Measurements from ENCODE around the gene ATG5.

ATG5 gene

DNA sequence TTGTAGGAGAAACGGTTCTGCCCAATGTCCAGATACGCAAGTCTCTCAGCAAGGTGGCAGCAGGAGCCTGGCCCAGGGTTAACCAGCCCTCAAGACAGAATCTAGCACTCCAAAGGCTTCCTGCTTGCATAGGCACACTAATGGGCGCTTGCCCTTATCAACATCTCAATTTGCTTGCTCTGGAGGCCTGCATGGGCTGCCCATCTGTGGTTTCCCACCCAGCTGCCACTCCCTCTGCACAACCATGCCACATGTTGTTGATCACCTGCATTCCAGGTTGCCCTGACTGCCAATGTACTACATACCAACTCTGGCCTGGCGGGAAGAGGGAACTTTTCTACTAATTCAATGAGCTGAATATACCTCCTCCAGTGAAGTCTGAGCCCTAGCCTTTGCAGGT lies 74.6 kb downstream of the ATG5 start:
- peaks cover 9% of the 10 kb centered on the region; the same call in 1 of the 2 replicates for H3K79me2 ChIP-seq (ENCODE audit: insufficient read depth, low read length)
- H3K9ac ChIP-seq (ENCODE audit: low read depth, low read length, poor library complexity, severe bottlenecking): no peak overlapping the region
- H3F3A ChIP-seq (ENCODE audit: low read depth): no peaks in the 10 kb centered on the region
- peaks cover 3% of the 10 kb centered on the region for H4K20me1 ChIP-seq (ENCODE audit: insufficient read depth, low read length, poor library complexity, severe bottlenecking)
- no peak for TF ChIP-seq EZH2phosphoT487 (IDR thresholded peaks at IDR 0.05; ENCODE audit: borderline replicate concordance)
- no peak for TF ChIP-seq CTCF (conservative IDR thresholded peaks at IDR 0.05; ENCODE audit: low read length)
- no peak overlapping the region for H3K4me2 ChIP-seq (ENCODE audit: low read depth, low read length, poor library complexity, severe bottlenecking)
- H3K36me3 ChIP-seq (ENCODE audit: insufficient read depth, low read length): peaks cover 18% of the 10 kb centered on the region; the same call in 1 of the 2 replicates
- H2AFZ ChIP-seq (ENCODE audit: low read length): no peak overlapping the region
- H3K9me3 ChIP-seq (ENCODE audit: insufficient read depth, low read depth, low read length): no peaks in the 10 kb centered on the region
- no peaks in the 10 kb centered on the region for H3K9me2 ChIP-seq (replicated peaks; ENCODE audit: low read depth, low read length)
- no peaks in the 10 kb centered on the region for H3K27me3 ChIP-seq (ENCODE audit: insufficient read depth, low read length, poor library complexity, severe bottlenecking)
- H3K4me1 ChIP-seq (ENCODE audit: insufficient read depth, low read length, poor library complexity, severe bottlenecking): no peaks in the 10 kb centered on the region
- H3K4me3 ChIP-seq (ENCODE audit: low read length, poor library complexity, severe bottlenecking): no peak overlapping the region

- Histone ChIP-seq H3K4me1 (ENCODE audit: insufficient read depth, low read length, poor library complexity, severe bottlenecking) (no peaks in the 10 kb centered on the region), H3K9me2 (replicated peaks; ENCODE audit: low read depth, low read length) (no peaks in the 10 kb centered on the region), H3K4me3 (ENCODE audit: low read length, poor library complexity, severe bottlenecking) (no peak overlapping the region), H3K79me2 (ENCODE audit: insufficient read depth, low read length) (peaks cover 4% of the 10 kb centered on the region; the same call in 1 of the 2 replicates), H3F3A (ENCODE audit: low read depth) (no peaks in the 10 kb centered on the region), H2AFZ (ENCODE audit: low read length) (no peak overlapping the region), H3K9ac (ENCODE audit: low read depth, low read length, poor library complexity, severe bottlenecking) (no peak overlapping the region), H4K20me1 (ENCODE audit: insufficient read depth, low read length, poor library complexity, severe bottlenecking) (no peaks in the 10 kb centered on the region), H3K4me2 (ENCODE audit: low read depth, low read length, poor library complexity, severe bottlenecking) (no peak overlapping the region), H3K9me3 (ENCODE audit: insufficient read depth, low read depth, low read length) (no peaks in the 10 kb centered on the region), H3K36me3 (ENCODE audit: insufficient read depth, low read length) (peaks cover 20% of the 10 kb centered on the region; the same call in 1 of the 2 replicates), H3K27me3 (ENCODE audit: insufficient read depth, low read length, poor library complexity, severe bottlenecking) (no peaks in the 10 kb centered on the region)
- TF ChIP-seq CTCF (conservative IDR thresholded peaks at IDR 0.05; ENCODE audit: low read length) (no peak), EZH2phosphoT487 (IDR thresholded peaks at IDR 0.05; ENCODE audit: borderline replicate concordance) (no peak)
Observed at GRCh38 chr6:106249658-106250057, 75.9 kb downstream of the ATG5 start.

DNA sequence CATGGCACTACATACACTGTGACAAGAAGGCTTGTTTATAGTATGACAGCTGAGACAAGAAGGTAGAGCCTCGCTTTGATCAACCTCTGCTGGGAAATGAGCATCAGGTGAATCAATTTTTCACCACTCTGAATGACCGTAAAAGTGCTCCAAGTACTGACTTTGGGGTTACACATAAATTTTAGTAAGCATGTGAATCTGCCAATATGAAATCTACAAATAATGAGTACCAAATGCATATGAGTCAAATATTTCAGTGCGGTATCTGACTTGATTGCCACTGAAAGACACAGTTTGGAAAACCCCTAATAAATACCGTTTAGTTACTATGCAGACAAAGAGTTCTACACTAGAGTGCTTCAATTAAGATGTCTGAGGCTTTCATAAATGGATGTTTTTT lies 77.8 kb downstream of the ATG5 start:
- no peaks in the 10 kb centered on the region for H3K9me2 ChIP-seq (replicated peaks; ENCODE audit: low read depth, low read length)
- no peaks in the 10 kb centered on the region for H3K4me1 ChIP-seq (ENCODE audit: insufficient read depth, low read length, poor library complexity, severe bottlenecking)
- H3K4me2 ChIP-seq (ENCODE audit: low read depth, low read length, poor library complexity, severe bottlenecking): no peak overlapping the region
- no peak overlapping the region for H3K4me3 ChIP-seq (ENCODE audit: low read length, poor library complexity, severe bottlenecking)
- no peaks in the 10 kb centered on the region for H4K20me1 ChIP-seq (ENCODE audit: insufficient read depth, low read length, poor library complexity, severe bottlenecking)
- H3K9me3 ChIP-seq (ENCODE audit: insufficient read depth, low read depth, low read length): no peaks in the 10 kb centered on the region
- H3F3A ChIP-seq (ENCODE audit: low read depth): no peaks in the 10 kb centered on the region
- H3K36me3 ChIP-seq (ENCODE audit: insufficient read depth, low read length): peaks cover 23% of the 10 kb centered on the region; the same call in 1 of the 2 replicates
- 0 out of 2 replicates have a peak, but pooled peaks cover 4% of the 10 kb centered on the region for H3K79me2 ChIP-seq (ENCODE audit: insufficient read depth, low read length)
- no peaks in the 10 kb centered on the region for H3K27me3 ChIP-seq (ENCODE audit: insufficient read depth, low read length, poor library complexity, severe bottlenecking)
- no peak overlapping the region for H3K9ac ChIP-seq (ENCODE audit: low read depth, low read length, poor library complexity, severe bottlenecking)
- H2AFZ ChIP-seq (ENCODE audit: low read length): no peak overlapping the region
- no peak for TF ChIP-seq CTCF (conservative IDR thresholded peaks at IDR 0.05; ENCODE audit: low read length)
- TF ChIP-seq EZH2phosphoT487 (IDR thresholded peaks at IDR 0.05; ENCODE audit: borderline replicate concordance): no peak

Measured in Loucy (cell line).